Central memory CD8-positive, alpha-beta T cell (primary cell): ENCODE measurements around the gene WFDC1.

Experiments
- ATAC-seq: fragments of 150-1000 bp; cut with Tn5 transposase; replicated peaks from 2 replicates; pipeline ENCODE4 v1.10.0; 2022; ENCODE audit warnings: mild to moderate bottlenecking, moderate FRiP score, moderate number of reproducible peaks; ENCODE audit not compliant: poor library complexity, severe bottlenecking; ENCODE audit errors: extremely low read depth
- DNase-seq, 2 donors: peaks; one replicate each; pipeline ENCODE4 v3.0.0; 2021; ENCODE audit warnings: low spot score in 2 of 2
- H3K27ac Mint-ChIP-seq: one replicate; pipeline ENCODE4 v1.8.0; 2022; ENCODE audit warnings: low read depth, mild to moderate bottlenecking, moderate library complexity, mixed read lengths
- H3K27me3 Mint-ChIP-seq: one replicate; pipeline ENCODE4 v1.8.0; 2022; ENCODE audit warnings: mixed read lengths
- H3K36me3 Mint-ChIP-seq: one replicate; pipeline ENCODE4 v1.8.0; 2022; ENCODE audit warnings: mild to moderate bottlenecking, moderate library complexity, mixed read lengths; ENCODE audit not compliant: insufficient read depth
- H3K4me1 Mint-ChIP-seq: one replicate; pipeline ENCODE4 v1.8.0; 2022; ENCODE audit warnings: mixed read lengths
- H3K4me3 Mint-ChIP-seq: one replicate; pipeline ENCODE4 v1.8.0; 2022; ENCODE audit warnings: mild to moderate bottlenecking, moderate library complexity, mixed read lengths
- H3K9me3 Mint-ChIP-seq: one replicate; pipeline ENCODE4 v1.8.0; 2022; ENCODE audit warnings: mixed read lengths

Gene WFDC1

DNA sequence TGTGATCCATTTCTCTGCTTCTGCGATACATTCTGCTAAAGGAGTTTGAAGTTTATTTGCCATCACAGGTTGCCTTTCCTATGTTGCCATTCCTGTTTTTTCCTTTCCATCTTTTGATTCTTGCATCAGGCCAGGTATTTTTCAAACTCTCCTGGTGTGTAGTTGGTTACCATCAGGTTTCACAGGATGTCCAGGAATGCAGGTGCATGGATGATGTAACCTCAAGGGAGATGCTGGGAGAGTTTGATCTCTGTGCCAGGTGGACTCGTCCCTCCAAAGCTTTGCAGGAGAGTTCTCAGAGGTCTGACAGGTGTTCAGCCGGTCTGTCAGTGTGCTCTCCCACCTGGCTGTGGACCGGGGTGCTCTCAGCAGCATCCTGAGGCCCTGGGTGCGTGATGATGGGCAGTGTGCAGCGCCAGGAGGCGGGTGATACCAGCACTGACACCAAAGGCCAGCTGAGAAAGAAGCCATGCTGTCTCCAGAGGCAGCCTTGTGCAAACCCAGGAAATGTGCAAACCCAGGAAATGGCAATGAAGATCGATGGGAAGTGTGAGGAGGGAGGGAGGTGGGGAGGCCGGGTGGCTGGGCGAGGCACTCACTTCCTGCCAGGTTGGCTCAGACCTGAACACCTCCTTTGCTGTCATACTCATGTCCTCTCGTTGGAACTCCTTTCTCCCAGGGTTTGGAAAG lies 75.4 kb downstream of the WFDC1 start:
- no peak for DNase-seq
- no peaks in the 10 kb centered on the region for H3K9me3 Mint-ChIP-seq
- peaks cover 67% of the 10 kb centered on the region for H3K27me3 Mint-ChIP-seq
- no peaks in the 10 kb centered on the region for H3K4me1 Mint-ChIP-seq
- no peak for ATAC-seq
- no peak overlapping the region for H3K27ac Mint-ChIP-seq
- no peaks in the 10 kb centered on the region for H3K36me3 Mint-ChIP-seq
- no peak overlapping the region for H3K4me3 Mint-ChIP-seq

DNA sequence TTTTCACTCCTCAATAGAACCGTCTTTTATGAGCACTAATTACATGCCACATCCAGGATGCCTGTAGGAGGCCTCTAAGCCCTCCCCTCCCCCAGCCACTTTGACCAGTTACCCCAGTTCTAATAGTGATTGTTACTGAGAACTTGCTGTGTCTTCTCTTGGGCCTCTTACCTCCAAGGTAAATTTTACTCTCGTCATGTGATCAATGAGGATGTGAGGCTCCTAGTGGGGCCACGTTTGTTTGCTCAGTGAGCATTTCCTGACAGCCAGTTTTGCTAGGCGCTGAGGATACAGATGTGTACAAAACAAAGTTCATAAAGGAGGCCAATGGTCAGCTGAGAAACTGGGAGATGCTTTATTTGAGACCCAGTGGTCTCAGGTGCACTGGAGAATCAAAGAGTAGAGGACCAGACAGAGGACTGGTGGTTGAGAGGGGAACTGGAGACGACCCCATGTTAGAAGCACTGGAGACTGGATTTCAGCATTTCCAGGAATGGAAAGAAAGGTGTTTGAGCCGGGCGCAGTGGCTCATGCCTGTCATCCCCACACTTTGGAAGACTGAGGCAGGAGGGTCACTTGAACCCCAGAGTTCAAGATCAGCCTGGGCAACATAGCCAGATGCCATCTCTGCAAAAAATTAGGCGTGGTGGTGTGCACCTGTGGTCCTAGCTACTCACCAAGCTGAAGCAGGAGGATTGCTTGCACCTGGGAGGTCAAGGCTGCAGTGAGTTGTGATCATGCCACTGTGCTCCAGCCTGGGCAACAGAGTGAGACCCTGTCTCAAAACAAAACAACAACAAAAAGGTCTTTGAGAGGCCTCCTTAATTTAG lies 76.3 kb downstream of the WFDC1 start:
- H3K4me1 Mint-ChIP-seq = no peaks in the 10 kb centered on the region

DNA sequence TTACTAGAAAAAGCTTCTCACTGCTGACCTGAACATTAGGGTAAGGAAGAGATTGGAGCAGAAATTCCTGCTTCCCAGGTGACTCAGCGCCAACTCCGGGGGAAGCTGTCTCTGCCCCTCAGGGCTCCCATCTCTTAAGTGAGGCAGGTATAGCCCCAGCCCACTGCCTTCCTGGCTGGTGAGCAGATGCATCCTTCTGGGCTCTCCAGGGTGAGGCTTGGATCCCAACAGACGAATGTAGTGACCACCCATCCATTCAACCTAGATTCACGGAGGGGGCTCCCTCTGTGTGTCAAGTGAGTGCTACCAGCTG lies 76.8 kb downstream of the WFDC1 start:
- DNase-seq = no peak
- ATAC-seq = no peak
- H3K36me3 Mint-ChIP-seq = no peaks in the 10 kb centered on the region
- H3K27me3 Mint-ChIP-seq = peaks cover 72% of the 10 kb centered on the region
- H3K4me3 Mint-ChIP-seq = no peak overlapping the region
- no peaks in the 10 kb centered on the region for H3K9me3 Mint-ChIP-seq
- no peaks in the 10 kb centered on the region for H3K4me1 Mint-ChIP-seq
- H3K27ac Mint-ChIP-seq = no peak overlapping the region

More for the DNA sequence above, 76.3 kb downstream of the WFDC1 start:
- Mint-ChIP-seq H3K4me3 (no peak overlapping the region), H3K9me3 (no peaks in the 10 kb centered on the region), H3K27me3 (peaks cover 72% of the 10 kb centered on the region), H3K36me3 (no peaks in the 10 kb centered on the region), H3K27ac (no peak overlapping the region)
- DNase-seq = no peak
- no peak for ATAC-seq

DNA sequence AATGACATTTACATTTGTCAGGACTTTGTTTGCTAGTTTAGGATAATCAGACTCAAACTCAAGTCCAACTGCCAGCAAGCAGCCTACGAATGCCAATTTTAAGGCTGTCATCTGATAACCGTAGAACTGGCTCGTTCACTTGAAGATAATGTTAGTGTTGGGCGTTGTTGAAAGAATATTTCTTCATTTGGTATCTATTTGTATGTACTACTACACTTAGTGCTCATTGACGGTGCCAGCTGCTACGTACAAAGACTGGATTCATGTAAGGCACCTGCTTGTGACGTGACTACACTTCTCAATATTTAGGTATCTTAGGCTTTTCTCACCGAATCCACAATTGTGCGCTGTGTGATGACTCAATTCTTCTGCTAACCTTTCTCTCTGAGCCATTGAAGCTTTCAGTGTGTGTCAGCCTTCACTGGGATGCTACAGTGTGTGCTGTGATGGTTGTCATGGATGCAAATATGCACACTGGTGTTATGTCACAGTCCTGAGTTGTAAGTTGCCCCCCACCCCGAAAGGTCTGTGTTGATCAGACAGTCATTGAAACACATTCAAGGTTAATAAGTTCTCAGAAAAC lies 79.3 kb downstream of the WFDC1 start:
- Mint-ChIP-seq H3K27ac (no peak overlapping the region), H3K36me3 (no peaks in the 10 kb centered on the region), H3K4me3 (no peak overlapping the region), H3K27me3 (peaks cover 71% of the 10 kb centered on the region), H3K4me1 (no peaks in the 10 kb centered on the region), H3K9me3 (no peaks in the 10 kb centered on the region)
- no peak for ATAC-seq
- DNase-seq = no peak

DNA sequence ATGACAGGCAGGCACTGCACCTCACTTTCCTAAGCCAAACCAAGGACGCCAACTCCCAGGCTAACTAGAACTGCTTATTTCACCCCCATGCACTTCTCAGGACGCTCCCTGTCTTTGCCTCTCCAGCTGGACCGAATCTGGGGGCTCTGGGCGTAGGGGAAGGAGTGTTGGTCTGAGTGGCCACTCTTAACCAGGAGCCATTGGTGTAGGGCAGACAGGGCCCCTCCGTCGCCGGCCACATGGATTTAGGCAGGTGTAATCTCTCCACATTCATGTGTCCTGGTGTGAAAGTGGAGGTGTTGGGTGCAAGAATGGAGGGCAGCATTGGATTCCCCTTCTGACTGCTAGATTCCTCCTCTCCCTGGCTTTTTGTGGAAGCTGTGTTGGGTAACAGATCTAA lies 83.4 kb downstream of the WFDC1 start:
- H3K27ac Mint-ChIP-seq = no peak overlapping the region
- H3K4me3 Mint-ChIP-seq = no peak overlapping the region
- H3K27me3 Mint-ChIP-seq = peaks cover 63% of the 10 kb centered on the region
- DNase-seq (no peak), ATAC-seq (no peak)
- H3K36me3 Mint-ChIP-seq = no peaks in the 10 kb centered on the region
- H3K4me1 Mint-ChIP-seq = no peaks in the 10 kb centered on the region
- no peaks in the 10 kb centered on the region for H3K9me3 Mint-ChIP-seq

DNA sequence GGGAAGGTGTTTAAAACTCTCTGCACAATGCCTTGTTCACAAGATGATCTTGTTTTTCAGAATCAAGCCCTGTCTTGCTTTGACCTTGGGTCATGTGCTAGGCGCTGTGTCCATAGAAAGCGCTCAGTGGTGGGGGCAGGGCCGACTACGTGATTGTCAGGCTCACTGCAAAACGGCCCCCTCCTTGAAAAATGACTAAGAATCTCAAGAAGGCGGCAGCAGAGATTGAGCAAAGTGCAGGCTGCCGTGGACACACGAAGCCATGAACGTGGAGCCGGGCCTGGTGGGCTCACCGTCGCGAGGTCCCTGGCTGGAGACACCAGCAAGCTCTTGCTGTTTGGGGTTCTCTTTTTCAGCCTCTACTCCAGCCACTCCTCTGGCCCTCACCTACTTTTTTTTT lies 83.9 kb downstream of the WFDC1 start:
- DNase-seq (no peak), ATAC-seq (no peak)
- H3K4me3 Mint-ChIP-seq = no peak overlapping the region
- no peaks in the 10 kb centered on the region for H3K4me1 Mint-ChIP-seq
- H3K27ac Mint-ChIP-seq = no peak overlapping the region
- H3K9me3 Mint-ChIP-seq = no peaks in the 10 kb centered on the region
- peaks cover 63% of the 10 kb centered on the region for H3K27me3 Mint-ChIP-seq
- no peaks in the 10 kb centered on the region for H3K36me3 Mint-ChIP-seq

DNA sequence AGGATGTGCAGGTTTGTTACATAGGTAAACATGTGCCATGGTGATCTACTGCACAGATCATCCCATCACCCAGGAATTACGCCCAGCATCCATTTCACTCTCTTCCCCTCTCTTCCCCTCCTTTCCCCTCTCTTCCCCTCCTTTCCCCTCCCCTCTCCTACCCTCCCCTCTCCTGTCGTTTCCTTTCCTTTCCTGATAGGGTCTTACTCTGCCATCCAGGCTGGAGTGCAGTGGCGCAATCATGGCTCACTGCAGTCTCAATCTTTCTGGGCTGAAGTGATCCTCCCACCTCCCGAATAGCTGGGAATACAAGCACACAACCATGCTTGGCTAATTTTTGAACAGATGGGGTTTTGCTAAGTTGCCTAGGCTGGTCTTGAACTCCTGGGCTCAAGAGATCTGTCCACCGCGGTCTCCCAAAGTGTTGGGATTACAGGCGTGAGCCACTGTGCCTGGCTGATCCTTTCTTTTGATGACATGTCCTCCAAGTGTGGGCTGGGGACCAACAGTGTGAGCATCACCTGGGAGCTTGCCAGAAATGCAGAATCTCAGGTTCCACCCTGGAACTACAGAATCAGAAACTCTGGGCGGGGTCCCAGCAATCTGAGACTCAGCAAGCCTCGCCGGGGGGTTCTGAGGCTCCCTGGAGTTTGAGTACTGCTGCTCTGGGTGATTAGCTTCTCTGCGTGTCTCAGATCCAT lies 84.5 kb downstream of the WFDC1 start:
- ATAC-seq (no peak), DNase-seq (no peak)
- H3K27me3 Mint-ChIP-seq = peaks cover 65% of the 10 kb centered on the region
- H3K36me3 Mint-ChIP-seq = no peaks in the 10 kb centered on the region
- H3K27ac Mint-ChIP-seq = no peak overlapping the region
- H3K4me1 Mint-ChIP-seq = no peaks in the 10 kb centered on the region
- no peak overlapping the region for H3K4me3 Mint-ChIP-seq
- no peaks in the 10 kb centered on the region for H3K9me3 Mint-ChIP-seq
